HG03139 (cell line): Measurements from ENCODE around the gene ADAP2.
"Not testable (repeated sequence)": the region's sequence is repeated elsewhere in the genome, so short reads cannot be mapped to it uniquely, and the experiment has no call there.

Source experiments
- ATAC-seq: cut with Tn5 transposase; IDR thresholded peaks from one replicate; pipeline ENCODE4 v1.9.1; 2021; ENCODE audit not compliant: unreplicated experiment

ADAP2 gene

GRCh38 chr17:30967911-30968310, 46.2 kb downstream of the ADAP2 start:
- ATAC-seq, result not testable (repeated sequence)

GRCh38 chr17:30969989-30970830, 48.5 kb downstream of the ADAP2 start:
- ATAC-seq, result no peak

- ATAC-seq, result no peak
These were observed 49.3 kb downstream of the ADAP2 start, which contains the start of gene RNF135 for GRCh38 chr17:30970831-30971567. Gene RNF135, plus strand, starts transcription at chr17:30971039. Its CDS starts 35 bp downstream, at chr17:30971074.

GRCh38 chr17:30975042-30975820, 53.5 kb downstream of the ADAP2 start:
- no peak for ATAC-seq

- ATAC-seq, result not testable (repeated sequence)
These were observed 58.2 kb downstream of the ADAP2 start for GRCh38 chr17:30979919-30980318.

GRCh38 chr17:30981531-30982519, 60.1 kb downstream of the ADAP2 start:
- no peak for ATAC-seq

GRCh38 chr17:30982855-30983254, 61.1 kb downstream of the ADAP2 start:
- ATAC-seq, result no peak

GRCh38 chr17:30990458-30990857, 68.7 kb downstream of the ADAP2 start:
- ATAC-seq, result no peak

GRCh38 chr17:30992551-30992950, 70.8 kb downstream of the ADAP2 start:
- no peak for ATAC-seq

- ATAC-seq, result no peak
These were observed 73.6 kb downstream of the ADAP2 start for GRCh38 chr17:30995347-30995746.

- no peak for ATAC-seq
These were observed 74.7 kb downstream of the ADAP2 start for GRCh38 chr17:30996486-30996885.

GRCh38 chr17:30997270-30997669, 75.5 kb downstream of the ADAP2 start:
- ATAC-seq, result no peak

GRCh38 chr17:30997842-30998241, 76.1 kb downstream of the ADAP2 start:
- ATAC-seq, result no peak

GRCh38 chr17:31002047-31002446, 80.3 kb downstream of the ADAP2 start:
- ATAC-seq, result no peak

- no peak for ATAC-seq
These were observed 81.6 kb downstream of the ADAP2 start for GRCh38 chr17:31003225-31003866.

GRCh38 chr17:31004160-31004559, 82.4 kb downstream of the ADAP2 start:
- no peak for ATAC-seq

- ATAC-seq, result no peak
These were observed 86.1 kb downstream of the ADAP2 start for GRCh38 chr17:31007695-31008373.

GRCh38 chr17:31008374-31009041, 86.8 kb downstream of the ADAP2 start:
- ATAC-seq, result no peak
